Measurements from ENCODE around the gene ACOT7.

ACOT7 gene

GRCh38 chr1:6253380-6253779 is 140.2 kb downstream of the ACOT7 start:
- H3K4me3 ChIP-seq (ENCODE audit: low read depth, low read length): no peak overlapping the region
- no peak for TF ChIP-seq CTCF (IDR thresholded peaks at IDR 0.05; ENCODE audit: low read depth, low read length, missing control alignments)
- no peak for DNase-seq (ENCODE audit: low read depth)

- no peak for TF ChIP-seq CTCF (IDR thresholded peaks at IDR 0.05; ENCODE audit: low read depth, low read length, missing control alignments)
- DNase-seq (ENCODE audit: low read depth): no peak
Observed at GRCh38 chr1:6252374-6252710, 141.2 kb downstream of the ACOT7 start.

GRCh38 chr1:6251681-6252373 is 141.7 kb downstream of the ACOT7 start:
- no peak for DNase-seq (ENCODE audit: low read depth)
- H3K4me3 ChIP-seq (ENCODE audit: low read depth, low read length): no peak overlapping the region
- no peak for TF ChIP-seq CTCF (IDR thresholded peaks at IDR 0.05; ENCODE audit: low read depth, low read length, missing control alignments)

More at GRCh38 chr1:6252374-6252710, 141.2 kb downstream of the ACOT7 start:
- no peak overlapping the region for H3K4me3 ChIP-seq (ENCODE audit: low read depth, low read length)

DNA sequence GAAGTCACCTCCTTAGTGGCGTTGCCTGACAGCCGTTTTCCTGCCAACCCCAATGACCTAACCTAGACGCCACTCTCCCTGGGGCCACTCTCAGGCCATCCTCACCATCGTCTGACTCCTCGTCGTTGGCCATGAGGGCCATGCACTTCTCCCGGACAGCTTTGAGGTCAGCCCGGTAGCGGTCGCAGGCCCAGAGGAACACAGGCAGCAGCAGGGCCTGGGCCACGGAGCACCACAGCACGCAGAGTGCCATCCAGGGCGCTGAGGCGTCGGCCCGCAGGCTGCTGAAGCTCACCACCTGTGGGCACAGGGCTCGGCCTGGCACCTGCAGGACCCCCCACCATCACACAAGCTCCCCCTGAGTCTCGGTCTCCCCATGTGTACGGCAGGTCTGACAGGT is 142.3 kb downstream of the ACOT7 start:
- TF ChIP-seq CTCF (IDR thresholded peaks at IDR 0.05; ENCODE audit: low read depth, low read length, missing control alignments): no peak
- no peak overlapping the region for H3K4me3 ChIP-seq (ENCODE audit: low read depth, low read length)
- DNase-seq (ENCODE audit: low read depth): no peak

GRCh38 chr1:6249739-6250689 is 143.6 kb downstream of the ACOT7 start:
- TF ChIP-seq CTCF (IDR thresholded peaks at IDR 0.05; ENCODE audit: low read depth, low read length, missing control alignments): no peak
- H3K4me3 ChIP-seq (ENCODE audit: low read depth, low read length): no peak overlapping the region
- no peak for DNase-seq (ENCODE audit: low read depth)

DNA sequence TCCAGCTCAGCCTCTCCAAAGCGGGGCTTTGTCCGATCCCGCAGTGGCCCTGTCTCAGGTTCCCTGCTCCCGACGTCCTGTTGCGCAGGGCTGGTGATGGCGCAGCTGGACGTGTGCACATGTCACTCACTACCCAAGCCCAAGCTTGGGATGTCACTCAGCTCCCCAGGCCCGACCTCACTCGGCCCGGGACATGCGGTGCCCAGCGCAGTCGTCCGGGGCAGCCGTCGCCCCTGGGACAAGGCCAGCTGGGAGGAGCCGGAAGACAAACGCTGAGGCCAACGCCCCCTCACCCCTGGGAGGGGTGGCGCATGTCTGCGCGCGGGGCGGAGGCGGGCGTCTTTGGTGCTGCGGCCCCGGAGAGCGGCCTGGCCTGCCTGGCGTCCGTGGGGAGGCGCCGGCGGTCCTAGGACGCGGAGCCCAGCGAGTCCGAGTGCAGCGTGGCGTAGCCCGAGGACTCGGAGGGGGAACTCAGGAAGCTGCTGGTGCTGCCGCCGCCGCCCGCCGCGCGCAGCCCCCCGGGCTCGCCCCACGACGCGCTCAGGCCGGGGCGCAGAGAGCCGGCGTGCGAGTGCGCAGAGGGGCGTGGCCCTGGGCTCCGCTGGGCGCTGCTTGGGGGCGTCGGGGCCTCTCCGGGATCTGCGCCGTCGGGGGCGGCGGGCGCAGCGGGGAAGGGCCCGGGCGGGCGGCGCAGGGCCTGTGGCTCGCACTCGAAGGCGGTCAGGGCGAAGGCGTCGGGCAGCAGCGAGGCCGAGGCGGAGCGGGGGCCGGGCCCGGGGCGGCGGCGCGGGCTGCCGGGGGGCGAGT is 144.4 kb downstream of the ACOT7 start:
- no peak for DNase-seq (ENCODE audit: low read depth)
- no peak overlapping the region for H3K4me3 ChIP-seq (ENCODE audit: low read depth, low read length)
- no peak for TF ChIP-seq CTCF (IDR thresholded peaks at IDR 0.05; ENCODE audit: low read depth, low read length, missing control alignments)
